Fibroblast of mammary gland (primary cell): Measurements from ENCODE around the gene TUFT1.

Experiments
- DNase-seq: peaks from one replicate; pipeline ENCODE4 v3.0.0-alpha.2; 2010; ENCODE audit warnings: low read depth
- H3K4me3 ChIP-seq: 2 replicates; pipeline ENCODE4 v1.5.1; 2011; ENCODE audit warnings: low read depth, mild to moderate bottlenecking, low read length, moderate library complexity; ENCODE audit not compliant: control insufficient read depth
- TF ChIP-seq, protein P1 (sequence below): conservative IDR thresholded peaks from 2 replicates; pipeline ENCODE4 v1.5.1; 2011; ENCODE audit warnings: low read depth, low read length, inconsistent platforms; ENCODE audit not compliant: control insufficient read depth, insufficient read depth

Gene TUFT1

DNA sequence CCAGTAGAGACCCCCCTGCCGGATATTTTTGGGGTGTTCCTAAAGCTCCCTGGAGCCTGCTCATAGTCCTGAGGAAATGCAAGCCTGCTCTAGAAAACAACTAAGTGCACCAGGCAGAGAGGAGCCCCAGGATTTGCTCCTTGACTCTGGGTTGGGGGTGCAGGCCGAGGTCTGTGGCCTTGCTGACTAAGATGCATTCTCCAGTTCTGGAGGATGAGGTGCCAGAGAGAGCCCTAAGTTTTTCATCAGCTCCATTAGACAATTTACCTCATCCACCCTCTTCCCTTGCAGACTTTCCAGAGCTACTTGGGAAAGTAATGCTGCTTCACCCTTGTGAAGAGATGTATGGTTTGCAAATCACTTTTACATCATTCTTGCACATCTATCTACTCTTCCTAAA is 9.1 kb downstream of the TUFT1 start:
- H3K4me3 ChIP-seq, result no peak overlapping the region
- TF ChIP-seq, protein P1, sequence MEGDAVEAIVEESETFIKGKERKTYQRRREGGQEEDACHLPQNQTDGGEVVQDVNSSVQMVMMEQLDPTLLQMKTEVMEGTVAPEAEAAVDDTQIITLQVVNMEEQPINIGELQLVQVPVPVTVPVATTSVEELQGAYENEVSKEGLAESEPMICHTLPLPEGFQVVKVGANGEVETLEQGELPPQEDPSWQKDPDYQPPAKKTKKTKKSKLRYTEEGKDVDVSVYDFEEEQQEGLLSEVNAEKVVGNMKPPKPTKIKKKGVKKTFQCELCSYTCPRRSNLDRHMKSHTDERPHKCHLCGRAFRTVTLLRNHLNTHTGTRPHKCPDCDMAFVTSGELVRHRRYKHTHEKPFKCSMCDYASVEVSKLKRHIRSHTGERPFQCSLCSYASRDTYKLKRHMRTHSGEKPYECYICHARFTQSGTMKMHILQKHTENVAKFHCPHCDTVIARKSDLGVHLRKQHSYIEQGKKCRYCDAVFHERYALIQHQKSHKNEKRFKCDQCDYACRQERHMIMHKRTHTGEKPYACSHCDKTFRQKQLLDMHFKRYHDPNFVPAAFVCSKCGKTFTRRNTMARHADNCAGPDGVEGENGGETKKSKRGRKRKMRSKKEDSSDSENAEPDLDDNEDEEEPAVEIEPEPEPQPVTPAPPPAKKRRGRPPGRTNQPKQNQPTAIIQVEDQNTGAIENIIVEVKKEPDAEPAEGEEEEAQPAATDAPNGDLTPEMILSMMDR, result no peak
- DNase-seq, result no peak

DNA sequence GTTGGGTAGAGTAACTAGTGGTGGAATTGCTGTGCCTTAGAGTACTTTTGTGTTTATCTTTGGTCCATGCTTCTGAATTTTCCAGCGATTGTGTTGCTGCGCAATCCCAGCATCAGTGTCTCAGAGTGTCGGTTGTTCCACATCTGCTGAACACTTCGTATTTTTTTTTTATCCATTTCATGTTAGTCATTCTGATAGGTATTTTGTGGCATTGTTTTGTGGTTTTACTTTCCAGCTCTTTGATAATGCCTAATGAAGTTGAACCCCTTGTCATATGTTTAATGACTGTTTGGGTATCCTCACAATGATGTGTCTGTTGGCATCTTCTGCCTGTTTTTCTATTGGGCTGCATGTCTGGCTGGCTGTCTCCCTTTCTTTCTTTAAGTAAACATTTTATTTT is 13.6 kb downstream of the TUFT1 start:
- TF ChIP-seq, protein P1, result no peak
- H3K4me3 ChIP-seq, result no peak overlapping the region
- peak; percentile 73 for DNase-seq

DNA sequence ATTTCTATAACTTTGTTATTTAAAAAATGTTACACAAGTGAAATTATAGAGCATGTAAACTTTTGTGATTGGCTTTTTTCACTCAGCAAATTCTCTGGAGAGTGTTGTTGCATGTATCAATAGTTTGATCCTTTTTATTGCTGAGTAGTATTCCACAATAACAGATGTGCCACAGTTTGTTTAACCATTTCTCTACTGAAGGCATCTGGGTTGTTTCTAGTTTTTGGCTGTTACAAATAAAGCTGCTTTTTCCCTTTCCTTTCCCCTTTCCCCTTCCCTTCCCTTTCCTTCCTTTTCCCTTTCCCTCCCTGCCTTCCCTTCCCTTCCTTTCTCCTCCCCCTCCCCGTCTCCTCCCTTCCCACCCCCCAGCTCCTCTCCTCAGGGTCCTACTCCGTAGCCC is 15.9 kb downstream of the TUFT1 start:
- no peak for DNase-seq
- no peak overlapping the region for H3K4me3 ChIP-seq
- TF ChIP-seq, protein P1, result no peak

DNA sequence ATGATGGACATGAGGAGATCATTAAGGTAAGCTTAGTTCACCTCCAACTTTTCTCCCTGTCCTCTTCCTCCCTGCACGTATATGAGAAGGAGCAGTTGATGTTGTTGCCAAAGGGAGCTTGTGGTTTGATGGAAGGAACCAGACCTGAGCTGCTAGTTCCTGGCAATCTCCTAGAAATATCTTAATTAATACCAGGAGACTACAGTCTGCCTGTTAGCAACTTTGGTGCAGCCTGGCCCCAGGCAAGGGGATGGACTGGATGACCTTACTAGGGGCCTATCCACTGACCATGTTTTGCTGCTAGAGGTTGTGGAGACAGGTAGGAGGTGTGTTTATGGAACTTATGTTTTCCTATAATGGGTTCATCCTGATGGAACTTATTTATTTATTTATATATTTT is 22.6 kb downstream of the TUFT1 start:
- H3K4me3 ChIP-seq, result no peak overlapping the region
- no peak for DNase-seq
- TF ChIP-seq, protein P1, result no peak

DNA sequence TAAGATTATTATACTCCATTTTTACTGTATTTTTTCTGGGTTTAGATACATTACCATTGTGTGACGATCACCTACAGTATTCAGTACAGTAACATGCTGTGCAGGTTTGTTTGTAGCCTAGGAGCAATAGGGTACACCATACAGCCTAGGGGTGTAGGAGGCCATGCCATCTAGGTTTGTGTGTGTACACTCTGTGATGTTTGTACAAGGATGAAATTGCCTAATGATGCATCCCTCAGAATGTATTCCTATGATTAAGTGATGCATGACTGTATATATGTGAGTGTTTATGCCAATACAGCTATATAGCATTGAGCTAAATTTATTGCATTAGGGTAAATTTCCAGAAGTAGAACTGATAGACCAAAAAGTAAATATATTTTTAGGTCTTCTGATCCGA is 23.3 kb downstream of the TUFT1 start:
- DNase-seq, result no peak
- TF ChIP-seq, protein P1, result no peak
- no peak overlapping the region for H3K4me3 ChIP-seq

DNA sequence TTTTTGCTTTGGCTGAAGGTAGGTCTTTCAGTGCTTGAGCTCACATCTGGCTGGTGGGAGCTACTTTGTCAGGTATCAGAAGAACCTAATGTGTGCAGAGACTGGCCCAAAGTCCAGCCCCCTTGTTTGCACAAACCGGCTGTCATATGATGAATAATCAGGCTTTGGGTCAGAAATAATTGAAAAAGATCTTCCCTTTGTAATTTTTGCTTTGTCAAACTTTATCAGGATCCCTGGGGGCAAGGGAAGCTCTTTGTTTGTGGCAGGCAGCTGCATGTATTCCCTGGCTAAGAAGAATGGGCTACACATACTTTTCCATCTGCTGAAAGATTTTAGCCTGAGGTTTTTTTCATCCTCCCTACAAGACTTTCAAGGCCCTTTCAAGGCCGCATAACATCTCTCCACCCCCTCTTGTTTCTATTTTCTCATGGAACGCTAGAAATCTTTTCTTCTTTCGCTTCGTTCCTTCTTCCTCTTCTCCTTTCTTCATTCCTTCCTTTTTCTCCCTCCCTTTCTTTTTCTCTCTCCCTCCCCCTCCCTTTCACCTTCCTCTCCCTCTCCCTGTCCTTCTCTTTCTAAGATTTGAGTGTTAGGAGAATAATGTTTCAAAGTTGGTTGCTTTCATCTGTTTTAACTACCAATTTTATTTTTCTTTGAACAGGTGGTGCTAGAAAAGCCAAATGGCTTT is 25.5 kb downstream of the TUFT1 start:
- no peak overlapping the region for H3K4me3 ChIP-seq
- DNase-seq, result no peak
- TF ChIP-seq, protein P1, result no peak
